GM12878 (cell line): Measurements from ENCODE around the gene ZNF559.

ENCODE experiments used
- ATF7 ChIP-seq: fragments of 450-650 bp; IDR thresholded peaks from 2 replicates; pipeline ENCODE4 v1.6.1; 2016; ENCODE audit warnings: low read depth, mild to moderate bottlenecking
- BCL3 ChIP-seq: IDR thresholded peaks from 2 replicates; pipeline ENCODE4 v1.6.1; 2011; ENCODE audit warnings: borderline replicate concordance, low read depth, mild to moderate bottlenecking, moderate library complexity, low read length; ENCODE audit not compliant: insufficient read depth, poor library complexity, severe bottlenecking
- BRCA1 ChIP-seq: IDR thresholded peaks from 2 replicates; pipeline ENCODE4 v1.6.1; 2011; ENCODE audit warnings: low read depth, low read length, improper control_type of control experiment
- CTCF ChIP-seq, 3 experiments: IDR thresholded peaks in 2 of 3; conservative IDR thresholded peaks in 1 of 3; 2 replicates each; pipeline ENCODE4 v1.5.1; 2011; ENCODE audit warnings: low read depth in 3 of 3, low read length in 3 of 3, mild to moderate bottlenecking in 3 of 3, control low read depth in 2 of 3, moderate library complexity in 2 of 3, inconsistent platforms in 1 of 3, mixed read lengths in 1 of 3; ENCODE audit not compliant: control insufficient read depth in 2 of 3, insufficient read depth in 1 of 3; ENCODE audit errors: extremely low read depth in 1 of 3
- EZH2 ChIP-seq: IDR thresholded peaks from 2 replicates; pipeline ENCODE4 v1.6.1; 2012; ENCODE audit warnings: low read depth, mild to moderate bottlenecking, control low read depth, inconsistent platforms, low read length, borderline replicate concordance; ENCODE audit not compliant: control insufficient read depth
- GATAD2B ChIP-seq: fragments of 450-650 bp; conservative IDR thresholded peaks from 2 replicates; pipeline ENCODE4 v1.6.1; 2017; ENCODE audit warnings: low read depth, mild to moderate bottlenecking, moderate library complexity
- POU2F2 ChIP-seq: IDR thresholded peaks from 3 replicates; pipeline ENCODE4 v1.6.1; 2011; ENCODE audit warnings: low read depth, mild to moderate bottlenecking, low read length, borderline replicate concordance
- RCOR1 ChIP-seq: conservative IDR thresholded peaks from 2 replicates; pipeline ENCODE4 v1.6.1; 2012; ENCODE audit warnings: low read depth, low read length, improper control_type of control experiment
- RFX5 ChIP-seq: IDR thresholded peaks from 2 replicates; pipeline ENCODE4 v1.6.1; 2011; ENCODE audit warnings: low read depth, low read length, improper control_type of control experiment
- SP1 ChIP-seq: IDR thresholded peaks from one replicate; pipeline ENCODE4 v1.6.1; 2011; ENCODE audit warnings: low read depth, low read length
- TCF3 ChIP-seq: IDR thresholded peaks from 2 replicates; pipeline ENCODE4 v1.6.1; 2012; ENCODE audit warnings: low read depth, mild to moderate bottlenecking, low read length, borderline replicate concordance; ENCODE audit not compliant: insufficient read depth
- TF ChIP-seq, protein P1 (sequence below): IDR thresholded peaks from 2 replicates; pipeline ENCODE4 v1.6.1; 2012; ENCODE audit warnings: mild to moderate bottlenecking, low read depth, low read length

DNA sequence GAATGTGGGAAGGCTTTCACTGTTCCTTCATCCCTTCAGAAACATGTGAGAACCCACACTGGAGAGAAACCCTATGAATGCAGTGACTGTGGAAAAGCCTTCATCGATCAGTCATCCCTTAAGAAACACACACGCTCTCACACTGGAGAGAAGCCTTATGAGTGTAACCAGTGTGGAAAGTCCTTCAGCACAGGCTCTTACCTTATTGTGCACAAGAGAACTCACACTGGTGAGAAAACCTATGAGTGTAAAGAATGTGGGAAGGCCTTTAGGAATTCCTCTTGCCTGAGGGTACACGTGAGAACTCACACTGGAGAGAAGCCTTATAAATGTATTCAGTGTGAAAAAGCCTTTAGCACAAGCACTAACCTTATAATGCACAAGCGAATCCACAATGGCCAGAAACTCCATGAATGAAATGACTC is 57.4 kb downstream of the ZNF559 start:
- no peak for TF ChIP-seq TCF3
- TF ChIP-seq EZH2 = no peak
- TF ChIP-seq BCL3 = no peak
- TF ChIP-seq CTCF (IDR thresholded peaks at IDR 0.05 in 2 of 3, conservative IDR thresholded peaks at IDR 0.05 in 1 of 3; ENCODE audit: control insufficient read depth in 2 of 3, extremely low read depth in 1 of 3, insufficient read depth in 1 of 3, low read depth in 3 of 3, low read length in 3 of 3) = no peak
- no peak for TF ChIP-seq BRCA1
- TF ChIP-seq RCOR1 = no peak
- TF ChIP-seq, protein P1, sequence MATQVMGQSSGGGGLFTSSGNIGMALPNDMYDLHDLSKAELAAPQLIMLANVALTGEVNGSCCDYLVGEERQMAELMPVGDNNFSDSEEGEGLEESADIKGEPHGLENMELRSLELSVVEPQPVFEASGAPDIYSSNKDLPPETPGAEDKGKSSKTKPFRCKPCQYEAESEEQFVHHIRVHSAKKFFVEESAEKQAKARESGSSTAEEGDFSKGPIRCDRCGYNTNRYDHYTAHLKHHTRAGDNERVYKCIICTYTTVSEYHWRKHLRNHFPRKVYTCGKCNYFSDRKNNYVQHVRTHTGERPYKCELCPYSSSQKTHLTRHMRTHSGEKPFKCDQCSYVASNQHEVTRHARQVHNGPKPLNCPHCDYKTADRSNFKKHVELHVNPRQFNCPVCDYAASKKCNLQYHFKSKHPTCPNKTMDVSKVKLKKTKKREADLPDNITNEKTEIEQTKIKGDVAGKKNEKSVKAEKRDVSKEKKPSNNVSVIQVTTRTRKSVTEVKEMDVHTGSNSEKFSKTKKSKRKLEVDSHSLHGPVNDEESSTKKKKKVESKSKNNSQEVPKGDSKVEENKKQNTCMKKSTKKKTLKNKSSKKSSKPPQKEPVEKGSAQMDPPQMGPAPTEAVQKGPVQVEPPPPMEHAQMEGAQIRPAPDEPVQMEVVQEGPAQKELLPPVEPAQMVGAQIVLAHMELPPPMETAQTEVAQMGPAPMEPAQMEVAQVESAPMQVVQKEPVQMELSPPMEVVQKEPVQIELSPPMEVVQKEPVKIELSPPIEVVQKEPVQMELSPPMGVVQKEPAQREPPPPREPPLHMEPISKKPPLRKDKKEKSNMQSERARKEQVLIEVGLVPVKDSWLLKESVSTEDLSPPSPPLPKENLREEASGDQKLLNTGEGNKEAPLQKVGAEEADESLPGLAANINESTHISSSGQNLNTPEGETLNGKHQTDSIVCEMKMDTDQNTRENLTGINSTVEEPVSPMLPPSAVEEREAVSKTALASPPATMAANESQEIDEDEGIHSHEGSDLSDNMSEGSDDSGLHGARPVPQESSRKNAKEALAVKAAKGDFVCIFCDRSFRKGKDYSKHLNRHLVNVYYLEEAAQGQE = no peak
- TF ChIP-seq RFX5 = no peak
- no peak for TF ChIP-seq SP1
- TF ChIP-seq POU2F2 = no peak
- no peak for TF ChIP-seq GATAD2B
- no peak for TF ChIP-seq ATF7
